Loucy (cell line): ENCODE measurements around the gene RRAS.

Experiments used
- H2AFZ ChIP-seq: fragments of 200-600 bp; sonication (generic); 2 replicates; pipeline ENCODE4 v1.6.0; 2016; ENCODE audit warnings: antibody characterized with exemption, mild to moderate bottlenecking, low read length, moderate library complexity
- H3F3A ChIP-seq: fragments of 200-600 bp; 2 replicates; pipeline ENCODE4 v1.6.0; 2016; ENCODE audit warnings: antibody characterized with exemption, low read depth, mild to moderate bottlenecking
- H3K27me3 ChIP-seq: fragments of 200-600 bp; sonication (generic); 2 replicates; pipeline ENCODE4 v1.6.1; 2014; ENCODE audit warnings: low read length, mild to moderate bottlenecking; ENCODE audit not compliant: insufficient read depth, poor library complexity, severe bottlenecking
- H3K36me3 ChIP-seq: fragments of 200-600 bp; sonication (generic); 2 replicates; pipeline ENCODE4 v1.6.1; 2016; ENCODE audit warnings: low read length; ENCODE audit not compliant: insufficient read depth
- H3K4me1 ChIP-seq: fragments of 200-600 bp; sonication (generic); 2 replicates; pipeline ENCODE4 v1.5.1; 2014; ENCODE audit warnings: low read length, mild to moderate bottlenecking; ENCODE audit not compliant: insufficient read depth, poor library complexity, severe bottlenecking
- H3K4me2 ChIP-seq: fragments of 200-600 bp; sonication (generic); 2 replicates; pipeline ENCODE4 v1.6.0; 2014; ENCODE audit warnings: antibody characterized with exemption, low read length, low read depth, mild to moderate bottlenecking; ENCODE audit not compliant: poor library complexity, severe bottlenecking
- H3K4me3 ChIP-seq: fragments of 200-600 bp; sonication (generic); 2 replicates; pipeline ENCODE4 v1.5.1; 2014; ENCODE audit warnings: low read length, mild to moderate bottlenecking, mixed read lengths; ENCODE audit not compliant: poor library complexity, severe bottlenecking
- H3K79me2 ChIP-seq: fragments of 200-600 bp; sonication (generic); 2 replicates; pipeline ENCODE4 v1.6.1; 2014; ENCODE audit warnings: low read length; ENCODE audit not compliant: insufficient read depth
- H3K9ac ChIP-seq: fragments of 200-600 bp; sonication (generic); 2 replicates; pipeline ENCODE4 v1.6.0; 2014; ENCODE audit warnings: mild to moderate bottlenecking, low read depth, low read length, moderate library complexity; ENCODE audit not compliant: poor library complexity, severe bottlenecking
- H3K9me2 ChIP-seq: fragments of 200-600 bp; sonication (generic); replicated peaks from 2 replicates; pipeline ENCODE4 v1.6.1; 2016; ENCODE audit warnings: low read depth, low read length, mixed read lengths
- H3K9me3 ChIP-seq: fragments of 200-600 bp; sonication (generic); 2 replicates; pipeline ENCODE4 v1.6.1; 2014; ENCODE audit warnings: mild to moderate bottlenecking, antibody characterized with exemption, low read length, low read depth; ENCODE audit not compliant: insufficient read depth
- H4K20me1 ChIP-seq: fragments of 200-600 bp; sonication (generic); 2 replicates; pipeline ENCODE4 v1.6.0; 2014; ENCODE audit warnings: antibody characterized with exemption, low read length, mild to moderate bottlenecking; ENCODE audit not compliant: insufficient read depth, poor library complexity, severe bottlenecking
- EZH2phosphoT487 ChIP-seq: fragments of 200-600 bp; IDR thresholded peaks from 2 replicates; pipeline ENCODE4 v1.6.1; 2018; ENCODE audit warnings: antibody characterized with exemption, mild to moderate bottlenecking, moderate library complexity, borderline replicate concordance
- TF ChIP-seq, protein P1 (sequence below): fragments of 200-600 bp; sonication (generic); conservative IDR thresholded peaks from 2 replicates; pipeline ENCODE4 v1.5.1; 2014; ENCODE audit warnings: mild to moderate bottlenecking, antibody characterized with exemption, low read length

The RRAS gene

DNA sequence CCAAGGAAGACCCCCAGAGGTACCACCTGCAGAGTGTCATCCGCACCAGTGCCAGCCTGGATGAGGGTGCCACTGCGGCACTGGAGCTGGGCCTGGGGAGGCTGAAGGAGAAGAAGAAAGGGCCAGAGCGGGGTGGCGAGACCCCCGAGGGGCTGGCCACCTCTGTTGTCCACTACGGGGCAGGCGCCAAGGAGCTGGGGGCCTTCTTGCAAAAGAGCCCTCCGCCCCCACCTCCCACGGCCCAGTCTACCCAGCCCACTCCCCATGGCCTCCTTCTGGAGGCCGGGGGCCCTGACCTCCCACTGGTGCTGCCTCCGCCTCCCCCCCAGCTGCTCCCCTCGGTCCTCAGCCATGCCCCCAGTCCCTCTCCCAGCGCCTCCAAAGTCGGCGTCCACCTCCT is 43.5 kb downstream of the RRAS start:
- H2AFZ ChIP-seq = no peak overlapping the region
- peaks cover 51% of the 10 kb centered on the region for H3K79me2 ChIP-seq

DNA sequence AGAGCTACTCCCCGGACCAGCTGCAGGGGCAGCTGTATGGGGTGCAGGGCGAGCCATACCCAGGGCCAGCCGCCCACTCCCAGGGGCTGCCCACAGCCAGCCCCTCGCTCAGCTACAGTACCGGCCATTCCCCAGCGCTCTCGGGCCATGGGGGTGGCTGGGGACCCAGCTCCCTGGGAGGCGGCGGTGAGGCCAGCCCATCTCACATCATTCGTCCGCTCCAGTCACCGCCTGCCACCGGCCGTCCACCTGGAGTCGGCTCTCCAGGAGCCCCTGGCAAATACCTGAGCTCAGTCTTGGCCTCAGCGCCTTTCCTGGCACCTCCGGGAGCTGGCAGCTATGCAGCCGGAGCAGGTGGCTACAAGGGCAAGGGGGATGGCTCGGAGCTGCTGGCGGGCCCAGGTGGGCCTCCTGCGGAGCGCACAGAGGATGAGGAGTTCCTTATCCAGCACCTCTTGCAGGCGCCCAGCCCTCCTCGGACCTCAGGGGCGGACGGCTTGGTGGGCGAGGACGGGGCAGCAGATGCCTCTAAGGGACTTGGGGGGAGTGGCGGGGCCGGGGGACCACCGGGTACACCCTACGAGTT is 44.0 kb downstream of the RRAS start:
- Histone ChIP-seq H3K4me3 (no peak overlapping the region), H3K9me2 (no peaks in the 10 kb centered on the region), H3K79me2 (peaks cover 51% of the 10 kb centered on the region), H3K36me3 (peaks cover 52% of the 10 kb centered on the region; the same call in 1 of the 2 replicates), H3K4me2 (no peak overlapping the region), H2AFZ (no peak overlapping the region), H3K9ac (no peak overlapping the region), H3F3A (peaks cover 7% of the 10 kb centered on the region; the same call in 1 of the 2 replicates), H3K4me1 (peaks cover 18% of the 10 kb centered on the region), H3K9me3 (no peaks in the 10 kb centered on the region), H3K27me3 (peaks cover 5% of the 10 kb centered on the region), H4K20me1 (peaks cover 71% of the 10 kb centered on the region)
- TF ChIP-seq, protein P1, sequence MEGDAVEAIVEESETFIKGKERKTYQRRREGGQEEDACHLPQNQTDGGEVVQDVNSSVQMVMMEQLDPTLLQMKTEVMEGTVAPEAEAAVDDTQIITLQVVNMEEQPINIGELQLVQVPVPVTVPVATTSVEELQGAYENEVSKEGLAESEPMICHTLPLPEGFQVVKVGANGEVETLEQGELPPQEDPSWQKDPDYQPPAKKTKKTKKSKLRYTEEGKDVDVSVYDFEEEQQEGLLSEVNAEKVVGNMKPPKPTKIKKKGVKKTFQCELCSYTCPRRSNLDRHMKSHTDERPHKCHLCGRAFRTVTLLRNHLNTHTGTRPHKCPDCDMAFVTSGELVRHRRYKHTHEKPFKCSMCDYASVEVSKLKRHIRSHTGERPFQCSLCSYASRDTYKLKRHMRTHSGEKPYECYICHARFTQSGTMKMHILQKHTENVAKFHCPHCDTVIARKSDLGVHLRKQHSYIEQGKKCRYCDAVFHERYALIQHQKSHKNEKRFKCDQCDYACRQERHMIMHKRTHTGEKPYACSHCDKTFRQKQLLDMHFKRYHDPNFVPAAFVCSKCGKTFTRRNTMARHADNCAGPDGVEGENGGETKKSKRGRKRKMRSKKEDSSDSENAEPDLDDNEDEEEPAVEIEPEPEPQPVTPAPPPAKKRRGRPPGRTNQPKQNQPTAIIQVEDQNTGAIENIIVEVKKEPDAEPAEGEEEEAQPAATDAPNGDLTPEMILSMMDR = no peak
- no peak for TF ChIP-seq EZH2phosphoT487

More for the DNA sequence above, 43.5 kb downstream of the RRAS start:
- H3K27me3 ChIP-seq = peaks cover 5% of the 10 kb centered on the region
- H3K4me1 ChIP-seq = peaks cover 18% of the 10 kb centered on the region
- peaks cover 56% of the 10 kb centered on the region; the same call in 1 of the 2 replicates for H3K36me3 ChIP-seq
- peaks cover 74% of the 10 kb centered on the region for H4K20me1 ChIP-seq
- peaks cover 7% of the 10 kb centered on the region; the same call in 1 of the 2 replicates for H3F3A ChIP-seq
- H3K4me3 ChIP-seq = no peak overlapping the region
- no peak overlapping the region for H3K4me2 ChIP-seq
- TF ChIP-seq, protein P1 = no peak
- no peak for TF ChIP-seq EZH2phosphoT487
- H3K9me3 ChIP-seq = no peaks in the 10 kb centered on the region
- no peaks in the 10 kb centered on the region for H3K9me2 ChIP-seq
- no peak overlapping the region for H3K9ac ChIP-seq

DNA sequence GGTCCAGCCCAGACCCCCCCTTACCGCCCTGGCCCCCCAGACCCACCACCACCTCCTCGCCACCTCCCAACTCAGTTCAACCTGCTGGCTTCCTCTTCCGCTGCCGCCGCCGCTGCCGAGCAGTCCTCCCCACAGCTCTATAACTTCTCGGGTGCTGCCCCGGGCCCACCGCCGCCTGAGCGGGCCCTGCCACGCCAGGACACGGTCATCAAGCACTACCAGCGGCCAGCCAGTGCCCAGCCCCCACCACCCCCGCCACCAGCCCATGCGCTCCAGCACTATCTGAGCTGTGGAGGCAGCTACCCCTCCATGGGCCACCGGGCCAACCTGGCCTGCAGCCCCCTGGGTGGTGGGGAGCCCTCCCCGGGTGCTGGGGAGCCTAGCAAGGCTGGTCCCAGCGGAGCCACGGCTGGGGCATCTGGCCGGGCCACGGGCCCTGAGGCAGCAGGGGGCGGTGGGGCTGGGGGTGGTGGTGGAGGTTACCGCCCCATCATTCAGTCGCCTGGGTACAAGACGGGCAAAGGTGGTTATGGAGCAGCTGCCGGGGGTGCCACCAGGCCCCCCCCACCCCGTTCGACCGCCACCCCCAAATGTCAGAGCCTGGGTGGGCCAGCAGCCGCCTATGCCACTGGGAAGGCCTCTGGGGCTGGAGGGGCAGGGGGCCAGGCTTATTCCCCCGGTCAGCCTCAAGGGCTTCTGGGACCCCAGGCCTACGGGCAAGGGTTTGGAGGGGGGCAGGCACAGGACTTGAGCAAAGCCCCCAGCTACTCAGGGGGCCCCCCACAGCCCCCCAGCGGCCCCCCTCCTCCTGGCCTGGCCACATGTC is 44.7 kb downstream of the RRAS start:
- peaks cover 49% of the 10 kb centered on the region; the same call in 1 of the 2 replicates for H3K36me3 ChIP-seq
- peaks cover 20% of the 10 kb centered on the region for H3K4me1 ChIP-seq
- H3K79me2 ChIP-seq = peaks cover 55% of the 10 kb centered on the region

More for the DNA sequence above, 44.7 kb downstream of the RRAS start:
- no peaks in the 10 kb centered on the region for H3K9me2 ChIP-seq
- H4K20me1 ChIP-seq = peaks cover 70% of the 10 kb centered on the region
- peaks cover 13% of the 10 kb centered on the region; the same call in 1 of the 2 replicates for H3F3A ChIP-seq
- no peak for TF ChIP-seq EZH2phosphoT487
- TF ChIP-seq, protein P1 = no peak
- no peak overlapping the region for H3K4me2 ChIP-seq
- H3K9ac ChIP-seq = no peak overlapping the region
- H3K9me3 ChIP-seq = no peaks in the 10 kb centered on the region
- H3K4me3 ChIP-seq = no peak overlapping the region
- peaks cover 5% of the 10 kb centered on the region for H3K27me3 ChIP-seq
- no peak overlapping the region for H2AFZ ChIP-seq
